ENCODE measurements around the gene GMPR2. TPM values are rescaled to one million over a fixed set of nuclear protein-coding genes. Genes with fewer than 3 reads are reported as not detected.

Gene GMPR2

DNA sequence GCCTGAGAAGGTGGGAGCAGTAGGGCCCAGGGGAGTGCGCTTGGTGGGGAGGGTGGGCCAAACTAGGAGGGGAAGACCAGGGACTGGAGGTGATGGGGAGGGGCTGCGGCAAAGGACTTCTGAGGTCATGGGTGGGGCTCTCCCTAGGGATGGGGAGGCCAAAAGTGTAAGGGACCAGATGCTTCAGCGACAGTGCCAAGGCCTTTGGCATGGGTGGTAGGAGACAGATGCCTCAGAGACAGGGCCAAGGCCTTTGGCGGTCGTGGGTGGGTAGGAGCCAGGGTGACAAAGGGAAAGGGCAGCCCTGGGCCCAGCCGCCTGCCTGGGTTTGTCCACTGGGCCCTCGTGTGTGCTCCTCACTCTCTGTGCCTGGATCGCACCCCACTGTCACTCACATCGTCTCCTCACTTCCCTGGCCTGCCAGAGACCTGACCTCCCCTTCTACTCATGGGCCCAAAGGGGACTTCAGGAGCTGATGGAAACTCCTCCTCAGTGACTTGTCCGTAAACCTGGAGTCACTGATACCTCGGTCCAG, 51.8 kb downstream of the GMPR2 start:
- no peak overlapping the region for H3K4me2 ChIP-seq (ENCODE audit: insufficient read depth, low read length, poor library complexity, severe bottlenecking)
- no peak overlapping the region for H2AFZ ChIP-seq (ENCODE audit: low read length)
- no peak overlapping the region for H2BK5ac ChIP-seq (ENCODE audit: low read length)
- H3K9me3 ChIP-seq (replicated peaks in 1 of 2; ENCODE audit: control insufficient read depth in 2 of 2, insufficient read depth in 1 of 2, low read depth in 1 of 2, low read length in 2 of 2) = no peaks in the 10 kb centered on the region
- H3K23ac ChIP-seq (ENCODE audit: low read depth, low read length, poor library complexity) = no peak overlapping the region
- peaks cover 0 to 1% of the 10 kb centered on the region in 2 donors for H3K36me3 ChIP-seq (replicated peaks in 1 of 2; ENCODE audit: control insufficient read depth in 2 of 2, insufficient read depth in 2 of 2, low read length in 2 of 2)
- no peak overlapping the region for H4K91ac ChIP-seq (ENCODE audit: low read depth, low read length, poor library complexity)
- no peak overlapping the region for H3K4ac ChIP-seq (ENCODE audit: low read length)
- no peak overlapping the region for H2BK120ac ChIP-seq (ENCODE audit: low read depth, low read length)
- no CpG with 5 or more reads among the region's 11 CpGs for WGBS, 2 donors (ENCODE audit: extremely low coverage in 2 of 2, insufficient read length in 2 of 2, insufficient replicate concordance in 1 of 2)
- no peak for DNase-seq (ENCODE audit: low spot score)
- H4K8ac ChIP-seq (ENCODE audit: low read depth, low read length) = no peak overlapping the region
- no peak overlapping the region for H3K18ac ChIP-seq (ENCODE audit: low read length)
- no peak overlapping the region for H2BK15ac ChIP-seq (ENCODE audit: low read length)
- H3K4me1 ChIP-seq (ENCODE audit: control insufficient read depth in 2 of 2, insufficient read depth in 1 of 2, low read depth in 1 of 2, low read length in 2 of 2) = peaks cover 0 to 3% of the 10 kb centered on the region in 2 donors
- no peaks in the 10 kb centered on the region for H3K27me3 ChIP-seq (ENCODE audit: control insufficient read depth in 3 of 3, insufficient read depth in 3 of 3, low read depth in 1 of 3, low read length in 3 of 3)
- H3K27ac ChIP-seq (replicated peaks; ENCODE audit: low read length) = no peak overlapping the region
- no peak overlapping the region for H2BK12ac ChIP-seq (ENCODE audit: low read length)
- no peak overlapping the region for H3K14ac ChIP-seq (ENCODE audit: low read length)
- H2AK5ac ChIP-seq (ENCODE audit: low read depth, low read length) = no peak overlapping the region
- H3K79me1 ChIP-seq (ENCODE audit: low read depth, low read length) = no peaks in the 10 kb centered on the region
- H3K4me3 ChIP-seq (ENCODE audit: low read length in 2 of 2) = no peak overlapping the region
- H3K9ac ChIP-seq (ENCODE audit: low read depth, low read length, poor library complexity) = no peak overlapping the region

DNA sequence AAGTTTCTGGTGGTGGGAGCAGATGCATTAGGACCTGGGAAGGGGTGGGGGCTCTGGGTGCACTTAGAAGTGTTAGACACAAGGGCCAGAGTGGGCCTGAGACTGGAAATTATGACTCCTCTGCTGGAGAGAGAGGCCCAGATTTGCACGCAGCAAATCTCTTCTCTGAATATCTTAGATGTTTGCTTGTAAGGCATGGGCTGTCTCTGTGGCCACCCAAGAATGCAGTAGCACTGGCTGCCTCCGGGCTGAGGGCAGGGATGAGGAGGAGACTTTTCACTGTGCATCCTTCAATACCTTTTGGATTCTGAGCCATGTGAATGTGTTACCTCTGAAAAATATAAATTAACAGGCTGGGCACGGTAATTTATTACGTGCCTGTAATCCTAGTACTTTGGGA, 52.6 kb downstream of the GMPR2 start:
- H2BK5ac ChIP-seq (ENCODE audit: low read length) = no peak overlapping the region
- no peak overlapping the region for H2BK120ac ChIP-seq (ENCODE audit: low read depth, low read length)
- H3K4ac ChIP-seq (ENCODE audit: low read length) = no peak overlapping the region
- H4K91ac ChIP-seq (ENCODE audit: low read depth, low read length, poor library complexity) = no peak overlapping the region
- no peak overlapping the region for H3K14ac ChIP-seq (ENCODE audit: low read length)
- H3K36me3 ChIP-seq (replicated peaks in 1 of 2; ENCODE audit: control insufficient read depth in 2 of 2, insufficient read depth in 2 of 2, low read length in 2 of 2) = peaks cover 4 to 8% of the 10 kb centered on the region in 2 donors
- H2BK15ac ChIP-seq (ENCODE audit: low read length) = no peak overlapping the region
- no peak overlapping the region for H2AK5ac ChIP-seq (ENCODE audit: low read depth, low read length)
- no peak overlapping the region for H3K18ac ChIP-seq (ENCODE audit: low read length)
- H3K4me1 ChIP-seq (ENCODE audit: control insufficient read depth in 2 of 2, insufficient read depth in 1 of 2, low read depth in 1 of 2, low read length in 2 of 2) = peaks cover 0 to 3% of the 10 kb centered on the region in 2 donors
- no peak overlapping the region for H4K8ac ChIP-seq (ENCODE audit: low read depth, low read length)
- no peak overlapping the region for H3K4me2 ChIP-seq (ENCODE audit: insufficient read depth, low read length, poor library complexity, severe bottlenecking)
- no peak for DNase-seq (ENCODE audit: low spot score)
- no peak overlapping the region for H2AFZ ChIP-seq (ENCODE audit: low read length)
- no peaks in the 10 kb centered on the region for H3K79me1 ChIP-seq (ENCODE audit: low read depth, low read length)
- no peak overlapping the region for H2BK12ac ChIP-seq (ENCODE audit: low read length)
- no peak overlapping the region for H3K27ac ChIP-seq (replicated peaks; ENCODE audit: low read length)
- no CpG with 5 or more reads among the region's 4 CpGs for WGBS, 2 donors (ENCODE audit: extremely low coverage in 2 of 2, insufficient read length in 2 of 2, insufficient replicate concordance in 1 of 2)
- H3K23ac ChIP-seq (ENCODE audit: low read depth, low read length, poor library complexity) = no peak overlapping the region
- H3K4me3 ChIP-seq (ENCODE audit: low read length in 2 of 2) = no peak overlapping the region
- H3K27me3 ChIP-seq (ENCODE audit: control insufficient read depth in 3 of 3, insufficient read depth in 3 of 3, low read depth in 1 of 3, low read length in 3 of 3) = no peaks in the 10 kb centered on the region
- H3K9ac ChIP-seq (ENCODE audit: low read depth, low read length, poor library complexity) = no peak overlapping the region
- H3K9me3 ChIP-seq (replicated peaks in 1 of 2; ENCODE audit: control insufficient read depth in 2 of 2, insufficient read depth in 1 of 2, low read depth in 1 of 2, low read length in 2 of 2) = no peaks in the 10 kb centered on the region

DNA sequence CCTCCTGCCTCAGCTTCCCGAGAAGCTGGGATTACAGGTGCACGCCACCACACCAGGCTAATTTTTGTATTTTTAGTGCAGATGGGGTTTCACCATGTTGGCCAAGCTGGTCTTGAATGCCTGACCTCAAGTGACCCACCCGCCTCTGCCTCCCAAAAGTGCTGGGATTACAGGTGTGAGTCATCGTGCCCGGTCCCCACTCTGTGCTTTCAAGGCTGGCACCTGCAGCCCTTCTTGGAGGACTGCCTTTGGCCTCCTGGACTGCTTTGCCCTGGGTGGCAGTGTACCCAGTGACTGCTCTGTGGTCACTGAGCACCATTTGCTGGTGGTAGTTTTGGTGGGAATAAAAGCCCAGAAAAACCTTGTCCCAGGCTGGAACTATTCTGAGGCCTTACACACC, 54.3 kb downstream of the GMPR2 start:
- H2AK5ac ChIP-seq (ENCODE audit: low read depth, low read length) = no peak overlapping the region
- no peak overlapping the region for H4K91ac ChIP-seq (ENCODE audit: low read depth, low read length, poor library complexity)
- H2BK12ac ChIP-seq (ENCODE audit: low read length) = no peak overlapping the region
- no peak overlapping the region for H2BK120ac ChIP-seq (ENCODE audit: low read depth, low read length)
- no peak overlapping the region for H4K8ac ChIP-seq (ENCODE audit: low read depth, low read length)
- H3K79me1 ChIP-seq (ENCODE audit: low read depth, low read length) = no peaks in the 10 kb centered on the region
- H2BK5ac ChIP-seq (ENCODE audit: low read length) = no peak overlapping the region
- H3K4me1 ChIP-seq (ENCODE audit: control insufficient read depth in 2 of 2, insufficient read depth in 1 of 2, low read depth in 1 of 2, low read length in 2 of 2) = peaks cover 0 to 3% of the 10 kb centered on the region in 2 donors
- H3K36me3 ChIP-seq (replicated peaks in 1 of 2; ENCODE audit: control insufficient read depth in 2 of 2, insufficient read depth in 2 of 2, low read length in 2 of 2) = peaks cover 11 to 24% of the 10 kb centered on the region in 2 donors
- H3K4ac ChIP-seq (ENCODE audit: low read length) = no peak overlapping the region
- H3K9me3 ChIP-seq (replicated peaks in 1 of 2; ENCODE audit: control insufficient read depth in 2 of 2, insufficient read depth in 1 of 2, low read depth in 1 of 2, low read length in 2 of 2) = no peaks in the 10 kb centered on the region
- H3K18ac ChIP-seq (ENCODE audit: low read length) = no peak overlapping the region
- H3K4me3 ChIP-seq (ENCODE audit: low read length in 2 of 2) = no peak overlapping the region
- H3K9ac ChIP-seq (ENCODE audit: low read depth, low read length, poor library complexity) = no peak overlapping the region
- WGBS, 2 donors (ENCODE audit: extremely low coverage in 2 of 2, insufficient read length in 2 of 2, insufficient replicate concordance in 1 of 2) = no CpG with 5 or more reads among the region's 5 CpGs
- H3K23ac ChIP-seq (ENCODE audit: low read depth, low read length, poor library complexity) = no peak overlapping the region
- no peak overlapping the region for H2AFZ ChIP-seq (ENCODE audit: low read length)
- no peak overlapping the region for H2BK15ac ChIP-seq (ENCODE audit: low read length)
- DNase-seq (ENCODE audit: low spot score) = no peak
- H3K27me3 ChIP-seq (ENCODE audit: control insufficient read depth in 3 of 3, insufficient read depth in 3 of 3, low read depth in 1 of 3, low read length in 3 of 3) = no peaks in the 10 kb centered on the region
- H3K14ac ChIP-seq (ENCODE audit: low read length) = no peak overlapping the region
- H3K4me2 ChIP-seq (ENCODE audit: insufficient read depth, low read length, poor library complexity, severe bottlenecking) = no peak overlapping the region
- H3K27ac ChIP-seq (replicated peaks; ENCODE audit: low read length) = no peak overlapping the region

Small RNA genes lying within 50 kb of the gene (small RNA-seq; reads per million reads assigned to genes)
- not detected for gene AL136295.4 (ENCODE audit: insufficient read depth)
- not detected for gene CHMP4A (ENCODE audit: insufficient read depth)
- not detected for gene MDP1 (ENCODE audit: insufficient read depth)
